Stimulated activated naive CD8-positive, alpha-beta T cell treated with anti-CD3 and anti-CD28 coated beads, Interleukin-15, Interleukin-2, amounts not matched to agents 100 ng/mL and 50 ng/mL, for 24 hours (primary cell): ENCODE measurements around the gene PACRG.

Experiments used
- H3K27ac Mint-ChIP-seq: one replicate; pipeline ENCODE4 v1.8.0; 2021; ENCODE audit warnings: mild to moderate bottlenecking, mixed read lengths
- H3K27me3 Mint-ChIP-seq: one replicate; pipeline ENCODE4 v1.8.0; 2021; ENCODE audit warnings: mixed read lengths
- H3K36me3 Mint-ChIP-seq: one replicate; pipeline ENCODE4 v1.8.0; 2021; ENCODE audit warnings: low read depth, mixed read lengths
- H3K4me1 Mint-ChIP-seq: one replicate; pipeline ENCODE4 v1.8.0; 2021; ENCODE audit warnings: low read depth, mixed read lengths
- H3K4me3 Mint-ChIP-seq: one replicate; pipeline ENCODE4 v1.8.0; 2021; ENCODE audit warnings: mild to moderate bottlenecking, mixed read lengths
- H3K9me3 Mint-ChIP-seq: one replicate; pipeline ENCODE4 v1.8.0; 2021; ENCODE audit warnings: mixed read lengths

The PACRG gene

GRCh38 chr6:163321717-163322116 lies 593.9 kb downstream of the PACRG start:
- Mint-ChIP-seq H3K9me3 (no peaks in the 10 kb centered on the region), H3K4me3 (no peak overlapping the region), H3K4me1 (no peaks in the 10 kb centered on the region), H3K36me3 (no peaks in the 10 kb centered on the region), H3K27me3 (peaks cover 4% of the 10 kb centered on the region), H3K27ac (no peak overlapping the region)

DNA sequence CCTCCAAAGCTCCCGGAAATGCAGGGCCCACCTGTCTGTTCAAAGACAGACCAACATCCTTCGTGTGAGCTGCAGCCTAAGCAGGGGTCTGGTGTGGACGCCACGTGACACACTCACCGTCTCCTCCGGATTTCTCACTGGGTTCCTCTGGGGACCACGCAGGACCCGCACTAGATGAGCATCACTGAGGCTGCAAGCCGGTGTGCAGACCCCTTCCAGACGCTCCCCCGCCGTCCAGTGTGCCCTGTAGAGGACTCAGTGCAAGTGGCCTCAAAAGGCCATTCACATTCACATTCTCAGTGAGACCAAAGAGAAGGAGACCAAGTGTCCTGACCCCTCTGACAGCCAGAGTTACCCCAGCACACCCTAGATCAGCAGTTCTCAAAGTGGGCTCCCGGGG lies 595.5 kb downstream of the PACRG start:
- Mint-ChIP-seq H3K36me3 (no peaks in the 10 kb centered on the region), H3K4me1 (no peaks in the 10 kb centered on the region), H3K4me3 (no peak overlapping the region), H3K27ac (no peak overlapping the region), H3K9me3 (no peaks in the 10 kb centered on the region), H3K27me3 (peaks cover 4% of the 10 kb centered on the region)

DNA sequence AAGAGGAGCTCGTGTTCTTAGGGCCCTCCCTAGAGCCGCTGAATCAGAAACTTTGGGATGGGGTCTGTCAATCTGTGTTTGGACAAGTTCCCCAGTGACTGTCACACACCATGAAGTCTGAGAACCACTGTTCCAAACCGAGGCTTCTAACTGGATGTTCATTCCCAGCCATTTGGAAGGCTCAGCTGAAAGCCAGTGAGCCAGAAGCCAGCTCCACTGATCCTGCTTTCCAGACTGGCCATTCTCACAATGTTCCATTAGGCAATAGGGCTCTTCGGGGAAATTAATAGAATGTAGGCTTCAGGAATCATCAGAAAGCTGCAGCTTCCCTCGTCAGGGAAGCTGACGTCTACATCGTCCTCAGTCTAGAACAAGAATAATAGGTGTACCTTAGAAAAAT lies 595.9 kb downstream of the PACRG start:
- no peaks in the 10 kb centered on the region for H3K36me3 Mint-ChIP-seq
- H3K9me3 Mint-ChIP-seq, result no peaks in the 10 kb centered on the region
- H3K27me3 Mint-ChIP-seq, result peaks cover 4% of the 10 kb centered on the region
- no peak overlapping the region for H3K4me3 Mint-ChIP-seq
- no peak overlapping the region for H3K27ac Mint-ChIP-seq
- H3K4me1 Mint-ChIP-seq, result no peaks in the 10 kb centered on the region

DNA sequence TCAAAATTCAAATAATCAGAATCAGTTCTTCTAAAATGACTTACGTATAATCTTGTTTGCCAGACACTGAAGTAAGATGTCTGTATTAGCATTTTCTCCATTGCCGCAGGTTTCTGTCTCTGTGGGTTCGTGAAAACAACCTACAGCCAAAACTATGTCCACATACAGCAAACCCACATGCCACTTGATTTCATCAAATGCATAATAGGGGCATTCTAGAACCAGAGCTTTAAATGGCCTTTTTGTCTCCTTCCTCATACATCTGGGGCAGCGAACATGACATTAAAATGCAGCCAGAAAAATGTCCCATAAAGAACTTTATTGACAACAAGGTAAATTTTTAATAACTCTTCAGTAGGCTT lies 596.5 kb downstream of the PACRG start:
- Mint-ChIP-seq H3K36me3 (no peaks in the 10 kb centered on the region), H3K4me1 (no peaks in the 10 kb centered on the region), H3K9me3 (no peaks in the 10 kb centered on the region), H3K4me3 (no peak overlapping the region), H3K27ac (no peak overlapping the region), H3K27me3 (peaks cover 4% of the 10 kb centered on the region)

- Mint-ChIP-seq H3K4me3 (no peak overlapping the region), H3K27ac (no peak overlapping the region), H3K4me1 (no peaks in the 10 kb centered on the region), H3K27me3 (peaks cover 4% of the 10 kb centered on the region), H3K36me3 (no peaks in the 10 kb centered on the region), H3K9me3 (no peaks in the 10 kb centered on the region)
These were observed 597.1 kb downstream of the PACRG start for GRCh38 chr6:163324688-163325389.

DNA sequence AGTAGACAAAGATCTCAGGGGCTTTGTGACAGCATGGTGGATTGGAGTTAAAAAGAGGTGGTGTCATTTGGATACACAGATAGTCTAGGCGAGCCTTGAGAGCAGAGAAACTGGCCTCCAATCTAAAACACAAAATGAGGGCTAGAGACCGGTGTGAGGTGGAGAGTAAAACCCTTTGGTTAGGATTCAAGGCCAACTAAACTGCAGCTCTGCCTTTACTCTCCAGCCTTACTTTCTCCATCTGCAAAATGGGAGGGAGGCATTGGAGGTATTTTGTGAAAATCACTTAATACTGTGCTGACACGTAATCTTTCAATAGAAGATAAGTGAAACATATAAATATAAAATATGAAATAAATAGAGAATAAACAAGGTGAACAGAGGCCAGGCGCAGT lies 597.6 kb downstream of the PACRG start:
- H3K36me3 Mint-ChIP-seq, result no peaks in the 10 kb centered on the region
- no peaks in the 10 kb centered on the region for H3K4me1 Mint-ChIP-seq
- H3K27ac Mint-ChIP-seq, result no peak overlapping the region

GRCh38 chr6:163327165-163327880 lies 599.5 kb downstream of the PACRG start:
- Mint-ChIP-seq H3K4me1 (no peaks in the 10 kb centered on the region), H3K27me3 (peaks cover 4% of the 10 kb centered on the region), H3K36me3 (no peaks in the 10 kb centered on the region), H3K27ac (no peak overlapping the region), H3K4me3 (no peak overlapping the region), H3K9me3 (no peaks in the 10 kb centered on the region)

More for the DNA sequence above, 597.6 kb downstream of the PACRG start:
- peaks cover 4% of the 10 kb centered on the region for H3K27me3 Mint-ChIP-seq
- H3K9me3 Mint-ChIP-seq, result no peaks in the 10 kb centered on the region
- no peak overlapping the region for H3K4me3 Mint-ChIP-seq

DNA sequence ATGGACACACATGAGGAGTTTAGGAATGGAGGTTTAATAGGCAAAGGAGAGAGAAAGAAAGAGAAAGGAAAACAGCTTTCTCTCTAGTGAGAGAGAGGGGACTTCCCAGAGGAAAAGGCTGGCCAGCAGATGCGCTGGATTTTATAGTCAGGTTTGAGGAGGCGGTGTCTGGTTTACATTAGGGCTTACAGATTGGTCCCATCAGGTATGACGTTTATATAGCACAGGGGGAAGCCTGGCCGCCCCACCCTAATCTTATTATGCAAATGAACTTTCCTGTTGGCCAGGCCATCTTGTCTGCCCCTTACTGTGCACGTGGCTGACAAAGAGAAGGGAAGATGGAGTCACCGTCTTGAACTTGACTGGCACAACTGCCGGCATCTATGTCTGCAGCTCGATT lies 600.1 kb downstream of the PACRG start:
- H3K36me3 Mint-ChIP-seq, result no peaks in the 10 kb centered on the region
- H3K4me3 Mint-ChIP-seq, result no peak overlapping the region
- H3K27me3 Mint-ChIP-seq, result peaks cover 4% of the 10 kb centered on the region
- H3K9me3 Mint-ChIP-seq, result no peaks in the 10 kb centered on the region
- no peak overlapping the region for H3K27ac Mint-ChIP-seq
- H3K4me1 Mint-ChIP-seq, result no peaks in the 10 kb centered on the region

DNA sequence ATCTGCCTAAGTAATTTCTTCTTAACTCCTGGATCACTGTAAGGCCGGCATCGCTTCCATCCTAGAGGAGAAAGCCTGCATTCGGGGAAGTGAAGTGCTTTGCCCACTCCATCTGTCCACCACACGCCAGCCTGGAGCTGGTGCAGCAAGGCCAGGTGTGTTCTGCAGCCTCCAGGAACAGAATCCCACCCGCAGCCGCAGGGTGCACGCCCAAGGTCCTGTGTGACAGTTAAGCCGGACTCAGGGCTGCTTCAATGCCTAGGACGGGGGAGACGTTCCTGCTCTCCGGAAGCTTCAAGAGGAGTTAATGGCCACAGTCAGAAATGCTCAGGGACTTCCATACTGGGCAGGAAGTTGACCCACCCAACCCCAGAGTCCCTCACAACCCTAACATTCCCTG lies 600.6 kb downstream of the PACRG start:
- no peak overlapping the region for H3K4me3 Mint-ChIP-seq
- H3K36me3 Mint-ChIP-seq, result no peaks in the 10 kb centered on the region
- H3K9me3 Mint-ChIP-seq, result no peaks in the 10 kb centered on the region
- H3K27me3 Mint-ChIP-seq, result peaks cover 4% of the 10 kb centered on the region
- H3K4me1 Mint-ChIP-seq, result no peaks in the 10 kb centered on the region
- no peak overlapping the region for H3K27ac Mint-ChIP-seq

DNA sequence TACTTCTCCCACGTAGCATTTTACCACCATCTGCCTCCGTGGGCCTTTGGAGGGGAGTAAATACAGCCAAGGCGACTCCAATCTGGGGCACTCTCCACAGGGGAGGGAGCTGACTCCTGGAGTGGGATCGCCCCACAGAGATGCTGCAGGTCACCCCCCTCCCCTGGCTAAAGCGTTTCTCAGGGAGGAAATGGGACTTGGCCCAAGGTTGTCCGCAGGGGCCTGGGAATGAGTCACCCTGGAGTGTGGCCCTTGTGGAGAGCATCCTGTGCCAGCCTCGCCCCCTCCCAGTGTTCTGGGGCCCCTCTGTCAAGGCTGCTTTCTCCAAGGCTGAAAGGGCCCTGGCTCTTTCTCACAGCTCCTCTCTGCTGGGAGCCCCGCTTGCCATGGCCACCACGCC lies 602.2 kb downstream of the PACRG start:
- Mint-ChIP-seq H3K9me3 (no peaks in the 10 kb centered on the region), H3K36me3 (no peaks in the 10 kb centered on the region), H3K27ac (no peak overlapping the region), H3K4me1 (no peaks in the 10 kb centered on the region), H3K4me3 (no peak overlapping the region), H3K27me3 (peaks cover 10% of the 10 kb centered on the region)

DNA sequence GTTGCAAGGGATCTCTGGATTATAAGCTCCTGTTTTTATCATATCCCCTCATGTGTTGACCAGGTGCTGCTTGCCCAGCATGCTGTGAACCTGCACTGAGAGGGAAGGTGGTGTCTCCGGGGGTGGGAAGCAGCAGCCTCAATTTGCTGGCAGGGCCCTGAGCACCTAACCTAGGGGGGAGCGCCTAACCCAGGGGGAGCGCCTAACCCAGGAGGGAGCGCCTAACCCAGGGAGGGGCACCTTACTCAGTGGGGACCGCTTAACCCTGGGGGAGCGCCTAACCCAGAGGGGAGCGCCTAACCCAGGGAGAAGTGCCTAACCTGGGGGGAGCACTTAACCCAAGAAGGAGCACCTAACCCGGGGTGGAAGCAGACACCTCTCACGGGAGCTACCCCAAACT lies 603.5 kb downstream of the PACRG start:
- H3K4me3 Mint-ChIP-seq, result no peak overlapping the region
- H3K36me3 Mint-ChIP-seq, result no peaks in the 10 kb centered on the region
- H3K4me1 Mint-ChIP-seq, result no peaks in the 10 kb centered on the region
- no peak overlapping the region for H3K27ac Mint-ChIP-seq
- H3K9me3 Mint-ChIP-seq, result no peaks in the 10 kb centered on the region
- H3K27me3 Mint-ChIP-seq, result peaks cover 7% of the 10 kb centered on the region

DNA sequence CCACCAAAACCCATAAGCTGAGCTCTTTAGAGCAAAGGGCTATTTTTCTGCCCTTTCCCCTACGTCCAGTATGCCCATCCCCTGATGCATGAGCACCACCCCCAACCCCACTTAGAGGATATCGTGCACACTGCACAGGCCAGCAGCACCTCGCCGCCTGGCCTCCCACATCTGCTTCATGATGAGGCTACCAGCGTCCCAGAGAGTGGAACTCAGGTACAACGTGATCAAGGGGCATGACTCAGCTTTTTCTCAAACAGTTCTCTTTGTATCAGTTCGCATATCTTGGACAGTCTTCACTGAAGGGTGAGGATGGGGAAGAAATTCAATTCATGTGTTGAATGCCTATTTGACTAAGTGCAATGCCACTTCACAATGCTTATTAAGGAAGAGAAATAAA lies 604.8 kb downstream of the PACRG start:
- H3K27me3 Mint-ChIP-seq, result peaks cover 12% of the 10 kb centered on the region
- H3K4me1 Mint-ChIP-seq, result no peaks in the 10 kb centered on the region
- no peak overlapping the region for H3K27ac Mint-ChIP-seq
- no peaks in the 10 kb centered on the region for H3K36me3 Mint-ChIP-seq
- H3K4me3 Mint-ChIP-seq, result no peak overlapping the region
- H3K9me3 Mint-ChIP-seq, result no peaks in the 10 kb centered on the region

DNA sequence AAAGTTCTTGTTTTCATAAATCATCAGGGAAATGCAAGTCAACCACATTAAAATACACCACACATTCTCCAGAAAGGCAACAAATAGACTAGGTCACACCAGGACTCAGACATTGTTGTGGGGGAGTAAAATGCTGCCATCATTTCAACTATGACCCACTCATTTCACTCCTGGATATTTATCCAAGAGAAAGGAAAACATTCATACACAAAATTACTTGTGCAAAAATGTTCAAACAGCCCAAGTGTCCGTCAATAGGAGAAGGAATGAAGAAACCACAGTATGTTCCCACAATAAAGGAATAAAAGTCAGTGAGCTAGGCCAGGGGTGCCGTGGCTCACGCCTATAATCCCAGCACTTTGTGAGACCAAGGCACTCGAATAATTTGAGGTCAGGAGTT lies 605.3 kb downstream of the PACRG start:
- H3K27me3 Mint-ChIP-seq, result peaks cover 12% of the 10 kb centered on the region
- no peak overlapping the region for H3K27ac Mint-ChIP-seq
- no peaks in the 10 kb centered on the region for H3K36me3 Mint-ChIP-seq
- no peaks in the 10 kb centered on the region for H3K4me1 Mint-ChIP-seq
- H3K4me3 Mint-ChIP-seq, result no peak overlapping the region
- no peaks in the 10 kb centered on the region for H3K9me3 Mint-ChIP-seq

DNA sequence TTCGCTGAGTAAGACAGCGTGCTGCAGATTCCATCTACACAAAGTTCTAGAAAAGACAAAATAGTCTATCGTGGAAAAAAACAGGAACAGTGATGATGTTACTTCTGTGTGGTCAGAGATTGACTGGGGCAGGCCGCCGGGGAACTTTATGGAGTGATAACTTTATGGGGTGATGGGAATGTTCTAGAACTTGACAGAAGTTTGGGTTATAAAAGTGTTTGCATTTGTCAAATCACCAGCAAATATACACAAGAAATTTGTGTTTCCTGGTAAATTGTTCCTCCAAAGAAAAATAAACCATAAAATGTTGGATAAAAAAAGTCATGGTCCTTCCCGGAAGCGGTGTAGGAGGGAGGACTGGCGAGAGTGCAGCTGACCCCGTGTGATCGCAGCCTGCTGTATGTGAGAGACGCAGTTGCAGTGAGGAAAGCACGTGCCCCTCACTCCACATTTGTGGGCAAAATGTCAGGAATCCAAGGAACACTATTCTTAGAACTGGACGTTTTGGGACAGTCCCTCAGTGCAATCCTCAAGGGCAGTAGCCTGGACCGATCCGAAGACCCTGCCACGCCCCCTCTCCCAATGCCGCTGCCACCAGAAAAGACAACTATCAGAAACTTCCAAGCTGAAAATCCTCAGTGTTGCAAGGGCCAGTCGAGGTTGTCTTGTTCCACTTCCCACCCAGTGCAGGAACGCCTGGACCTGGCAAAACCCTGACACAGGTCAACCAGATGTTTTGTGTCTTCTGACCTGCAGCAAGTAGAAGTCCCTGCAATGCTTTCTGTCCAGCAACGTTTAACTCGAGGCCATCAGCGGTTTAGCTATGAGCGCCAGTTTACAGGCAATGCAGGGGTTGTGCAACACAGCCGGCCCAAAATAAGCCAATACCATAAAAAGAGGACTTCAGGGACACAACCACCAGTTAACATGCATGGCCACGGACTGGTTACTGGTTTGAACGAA lies 606.2 kb downstream of the PACRG start:
- H3K36me3 Mint-ChIP-seq, result no peaks in the 10 kb centered on the region
- H3K27me3 Mint-ChIP-seq, result peaks cover 12% of the 10 kb centered on the region
- H3K27ac Mint-ChIP-seq, result no peak overlapping the region
- no peaks in the 10 kb centered on the region for H3K9me3 Mint-ChIP-seq
- no peak overlapping the region for H3K4me3 Mint-ChIP-seq
- H3K4me1 Mint-ChIP-seq, result no peaks in the 10 kb centered on the region

GRCh38 chr6:163335056-163335455 lies 607.3 kb downstream of the PACRG start:
- Mint-ChIP-seq H3K27ac (no peak overlapping the region), H3K4me1 (no peaks in the 10 kb centered on the region), H3K36me3 (no peaks in the 10 kb centered on the region), H3K4me3 (no peak overlapping the region), H3K27me3 (peaks cover 12% of the 10 kb centered on the region), H3K9me3 (no peaks in the 10 kb centered on the region)
